Dendritic cell treated with granulocyte-macrophage colony-stimulating factor and Interleukin-4, amounts not matched to agents 40 ng/mL and 50 ng/mL, for 4 days (primary cell): ENCODE measurements around the gene DAGLB.

ENCODE experiments used
- H3K27ac Mint-ChIP-seq: one replicate; pipeline ENCODE4 v1.8.0; 2022; ENCODE audit warnings: mild to moderate bottlenecking, mixed read lengths
- H3K27me3 Mint-ChIP-seq: one replicate; pipeline ENCODE4 v1.8.0; 2022; ENCODE audit warnings: mild to moderate bottlenecking, mixed read lengths
- H3K36me3 Mint-ChIP-seq: one replicate; pipeline ENCODE4 v1.8.0; 2022; ENCODE audit warnings: low read depth, mixed read lengths
- H3K4me1 Mint-ChIP-seq: one replicate; pipeline ENCODE4 v1.8.0; 2022; ENCODE audit warnings: low read depth, mixed read lengths
- H3K4me3 Mint-ChIP-seq: one replicate; pipeline ENCODE4 v1.8.0; 2022; ENCODE audit warnings: mild to moderate bottlenecking, moderate library complexity, mixed read lengths
- H3K9me3 Mint-ChIP-seq: one replicate; pipeline ENCODE4 v1.8.0; 2022; ENCODE audit warnings: mixed read lengths
- intact Hi-C: fragments of 100-400 bp; cut with micrococcal nuclease; formaldehyde crosslinking; loops from one replicate; pipeline ENCODE4 v1.15.0; 2022

Gene DAGLB, protein sequence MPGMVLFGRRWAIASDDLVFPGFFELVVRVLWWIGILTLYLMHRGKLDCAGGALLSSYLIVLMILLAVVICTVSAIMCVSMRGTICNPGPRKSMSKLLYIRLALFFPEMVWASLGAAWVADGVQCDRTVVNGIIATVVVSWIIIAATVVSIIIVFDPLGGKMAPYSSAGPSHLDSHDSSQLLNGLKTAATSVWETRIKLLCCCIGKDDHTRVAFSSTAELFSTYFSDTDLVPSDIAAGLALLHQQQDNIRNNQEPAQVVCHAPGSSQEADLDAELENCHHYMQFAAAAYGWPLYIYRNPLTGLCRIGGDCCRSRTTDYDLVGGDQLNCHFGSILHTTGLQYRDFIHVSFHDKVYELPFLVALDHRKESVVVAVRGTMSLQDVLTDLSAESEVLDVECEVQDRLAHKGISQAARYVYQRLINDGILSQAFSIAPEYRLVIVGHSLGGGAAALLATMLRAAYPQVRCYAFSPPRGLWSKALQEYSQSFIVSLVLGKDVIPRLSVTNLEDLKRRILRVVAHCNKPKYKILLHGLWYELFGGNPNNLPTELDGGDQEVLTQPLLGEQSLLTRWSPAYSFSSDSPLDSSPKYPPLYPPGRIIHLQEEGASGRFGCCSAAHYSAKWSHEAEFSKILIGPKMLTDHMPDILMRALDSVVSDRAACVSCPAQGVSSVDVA

DNA sequence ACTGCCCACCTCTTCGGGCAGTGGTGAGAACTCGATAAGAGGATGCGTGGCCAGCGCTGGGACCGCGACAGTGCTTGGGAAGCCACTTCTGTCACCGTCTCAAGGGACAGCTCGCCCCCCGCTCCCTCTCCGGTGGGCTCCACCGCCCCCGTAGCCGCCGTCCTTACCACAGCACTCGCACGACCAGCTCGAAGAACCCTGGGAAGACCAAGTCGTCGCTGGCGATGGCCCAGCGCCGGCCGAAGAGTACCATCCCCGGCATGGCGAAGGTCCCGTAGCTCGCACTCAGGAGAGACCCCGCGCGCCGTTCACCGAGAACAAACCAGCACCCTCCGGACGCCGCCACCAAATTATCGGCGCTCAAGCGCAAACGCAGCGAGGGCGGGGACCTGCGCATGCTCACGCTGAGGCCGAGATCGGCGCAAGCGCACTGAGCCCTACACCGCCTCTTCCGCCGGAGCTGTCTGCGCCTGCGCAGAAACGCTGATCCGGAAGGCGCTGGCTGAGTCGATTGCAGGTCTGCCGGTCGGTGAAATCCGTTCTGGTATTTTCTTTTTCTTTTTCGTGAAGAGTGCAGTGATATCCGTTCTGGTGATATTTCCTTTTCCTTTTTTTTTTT, at the start of gene DAGLB:
DAGLB (minus strand) TSS at position 374 of the 619 bp plus-strand sequence; CDS start at position 262, 112 bp downstream.
- Mint-ChIP-seq H3K4me1 (peaks cover 44% of the 10 kb centered on the region), H3K4me3 (peak within 1 kb of the TSS; percentile 90), H3K27me3 (no peaks in the 10 kb centered on the region), H3K36me3 (peaks cover 45% of the 10 kb centered on the region), H3K9me3 (no peaks in the 10 kb centered on the region), H3K27ac (peak within 1 kb of the TSS; percentile 94)
- intact Hi-C loops = no loop called here

DNA sequence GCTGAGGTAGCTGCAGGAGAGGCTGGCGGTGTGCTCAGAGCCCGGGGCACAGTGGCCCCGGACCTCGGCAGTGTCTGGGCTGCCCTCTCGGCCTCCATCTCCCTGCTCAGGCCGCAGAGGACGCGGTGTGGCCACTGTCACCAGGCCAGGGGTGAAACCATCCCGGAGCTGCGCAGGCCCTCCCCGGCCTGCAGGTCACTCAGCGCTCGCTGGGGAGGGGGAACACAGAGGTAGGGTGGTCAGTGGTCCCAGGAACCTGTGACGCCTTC, 49.8 kb upstream of the DAGLB start:
- H3K4me3 Mint-ChIP-seq = no peak overlapping the region
- intact Hi-C loops = no loop called here
- peaks cover 7% of the 10 kb centered on the region for H3K27me3 Mint-ChIP-seq
- no peaks in the 10 kb centered on the region for H3K36me3 Mint-ChIP-seq
- peaks cover 4% of the 10 kb centered on the region for H3K4me1 Mint-ChIP-seq
- no peak overlapping the region for H3K27ac Mint-ChIP-seq
- no peaks in the 10 kb centered on the region for H3K9me3 Mint-ChIP-seq

DNA sequence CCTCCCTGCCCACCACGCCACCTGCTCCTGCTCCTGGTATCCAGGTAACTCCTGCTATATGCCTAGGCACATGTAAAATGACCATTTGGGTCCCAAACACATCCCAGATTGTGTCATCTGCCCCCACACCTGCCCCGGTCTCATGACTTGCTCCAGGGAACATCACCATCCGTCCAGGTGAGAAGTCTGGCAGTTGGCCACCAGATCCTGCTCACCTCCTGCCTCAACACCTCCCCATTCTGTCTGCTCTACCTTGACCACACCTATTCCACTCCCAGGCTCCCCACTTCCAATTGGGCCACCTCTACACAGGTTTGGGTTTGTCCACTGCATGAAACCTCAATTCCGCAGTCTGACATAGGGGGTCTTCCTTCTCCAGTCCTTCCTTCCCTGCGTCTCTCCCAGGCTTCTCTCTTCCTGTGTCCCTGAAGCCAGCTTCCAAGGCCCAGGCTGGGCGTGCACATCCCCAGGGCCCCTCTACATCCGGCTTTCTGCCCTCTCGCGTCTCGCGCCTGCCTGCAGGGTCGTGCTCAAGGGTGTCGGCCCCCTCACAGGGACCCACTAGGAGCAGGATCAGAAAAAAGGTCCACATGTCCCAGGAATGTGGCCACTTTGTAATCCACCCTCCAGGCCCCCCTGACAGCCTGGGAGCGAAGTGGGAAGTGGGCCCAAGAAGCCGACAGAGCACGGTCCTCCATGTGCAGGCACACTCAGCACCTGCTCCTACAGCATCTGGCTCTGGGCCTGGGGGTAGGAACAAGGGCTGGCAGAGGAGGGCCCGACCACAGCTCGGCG, 49.3 kb upstream of the DAGLB start:
- H3K27me3 Mint-ChIP-seq = peaks cover 5% of the 10 kb centered on the region
- intact Hi-C loops = no loop called here
- no peak overlapping the region for H3K4me3 Mint-ChIP-seq
- H3K27ac Mint-ChIP-seq = no peak overlapping the region
- H3K4me1 Mint-ChIP-seq = peaks cover 7% of the 10 kb centered on the region
- no peaks in the 10 kb centered on the region for H3K9me3 Mint-ChIP-seq
- no peaks in the 10 kb centered on the region for H3K36me3 Mint-ChIP-seq

DNA sequence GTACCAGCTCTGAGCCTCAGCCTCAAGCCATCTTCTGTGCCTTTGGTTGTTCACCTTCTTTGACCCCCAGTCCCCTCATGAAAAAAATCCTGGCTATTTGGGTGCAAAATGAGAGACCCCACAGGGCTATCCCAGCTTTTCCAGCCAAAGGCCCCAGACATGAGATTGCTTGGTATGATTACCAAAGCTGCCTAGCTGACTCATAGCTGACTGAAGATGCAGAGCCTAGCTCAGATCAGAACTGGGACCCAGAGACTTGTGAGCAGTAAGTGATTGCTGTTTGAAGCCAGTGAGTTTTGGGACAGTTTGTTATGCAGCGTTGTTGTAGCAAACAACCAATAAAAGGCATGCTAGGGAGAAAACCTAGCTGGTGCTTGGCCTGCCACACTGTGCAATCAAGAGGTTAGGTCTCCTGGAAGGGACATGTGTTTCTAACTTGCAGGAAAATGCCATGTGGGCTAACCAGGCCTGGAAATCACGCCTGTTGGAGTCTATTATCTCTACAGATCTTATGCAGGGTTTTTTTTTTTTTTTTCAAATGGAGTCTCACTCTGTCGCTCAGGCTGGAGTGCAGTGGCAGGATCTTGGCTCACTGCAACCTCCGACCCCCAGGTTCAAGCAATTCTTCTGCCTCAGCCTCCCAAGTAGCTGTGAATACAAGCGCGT, 48.0 kb upstream of the DAGLB start:
- Mint-ChIP-seq H3K36me3 (no peaks in the 10 kb centered on the region), H3K4me1 (peaks cover 7% of the 10 kb centered on the region), H3K4me3 (no peak overlapping the region), H3K27ac (no peak overlapping the region), H3K27me3 (peaks cover 10% of the 10 kb centered on the region), H3K9me3 (no peaks in the 10 kb centered on the region)
- intact Hi-C loops = no loop called here

DNA sequence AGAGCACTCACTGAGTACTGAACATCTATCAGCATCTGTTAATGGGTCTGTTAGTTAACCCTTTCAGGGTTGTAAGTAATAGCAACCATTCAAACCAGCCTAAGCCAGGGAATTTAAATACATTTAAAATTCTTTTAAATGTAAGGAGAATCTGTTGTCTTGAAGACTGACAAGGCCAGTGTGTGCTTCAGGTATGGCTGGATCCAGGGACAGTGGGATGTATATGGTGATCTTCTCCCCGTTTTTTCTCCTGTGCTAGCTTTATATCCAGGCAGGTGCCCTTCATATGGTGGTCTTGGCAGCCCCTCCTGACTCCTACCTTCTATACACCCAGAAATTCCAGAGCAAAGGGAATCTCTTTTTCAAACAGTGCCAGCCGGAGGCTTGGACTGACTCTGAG, 46.6 kb upstream of the DAGLB start:
- H3K9me3 Mint-ChIP-seq = no peaks in the 10 kb centered on the region
- intact Hi-C loops = no loop called here
- peaks cover 10% of the 10 kb centered on the region for H3K27me3 Mint-ChIP-seq
- peaks cover 7% of the 10 kb centered on the region for H3K4me1 Mint-ChIP-seq
- no peaks in the 10 kb centered on the region for H3K36me3 Mint-ChIP-seq
- H3K4me3 Mint-ChIP-seq = no peak overlapping the region
- no peak overlapping the region for H3K27ac Mint-ChIP-seq

DNA sequence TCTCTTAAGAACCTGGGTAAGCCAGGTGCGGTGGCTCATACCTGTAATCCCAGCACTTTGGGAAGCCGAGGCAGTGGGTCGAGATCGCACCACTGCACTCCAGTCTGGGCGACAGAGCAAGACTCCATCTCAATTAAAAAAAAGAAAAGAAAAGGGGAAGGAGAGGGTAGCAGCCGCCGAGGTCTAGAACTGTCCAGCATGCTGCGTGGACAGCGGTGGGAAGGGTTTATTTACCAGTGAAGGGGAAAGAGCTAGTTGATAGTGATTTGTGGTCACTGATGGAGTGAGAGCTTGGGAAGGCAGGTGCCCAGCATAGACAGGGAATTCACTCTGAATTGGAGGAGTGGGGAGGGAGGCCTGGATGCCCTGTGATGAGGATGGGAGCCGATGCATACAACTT, 43.4 kb upstream of the DAGLB start:
- no peaks in the 10 kb centered on the region for H3K36me3 Mint-ChIP-seq
- intact Hi-C loops = no loop called here
- H3K4me3 Mint-ChIP-seq = no peak overlapping the region
- H3K27me3 Mint-ChIP-seq = peaks cover 10% of the 10 kb centered on the region
- no peak overlapping the region for H3K27ac Mint-ChIP-seq
- H3K9me3 Mint-ChIP-seq = no peaks in the 10 kb centered on the region
- H3K4me1 Mint-ChIP-seq = peaks cover 7% of the 10 kb centered on the region

DNA sequence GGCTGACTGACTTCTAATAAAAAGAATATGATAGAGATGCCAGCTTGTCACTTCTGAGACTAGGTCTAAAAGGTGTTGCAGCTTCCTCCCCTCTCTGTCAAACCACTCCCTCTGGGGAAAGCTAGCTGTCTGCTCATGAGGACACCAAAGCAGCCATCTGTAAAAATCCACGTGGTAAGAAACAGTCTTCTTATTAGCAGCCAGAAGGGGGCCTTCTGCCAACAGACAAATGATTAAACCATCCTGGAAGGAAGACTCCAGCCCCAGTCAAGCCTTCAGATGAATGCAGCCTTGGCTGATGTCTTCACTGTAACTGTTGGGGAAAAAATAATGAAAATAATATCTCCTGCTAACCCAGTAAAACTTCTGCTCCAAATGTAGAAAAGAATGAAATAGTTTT, 41.9 kb upstream of the DAGLB start:
- Mint-ChIP-seq H3K9me3 (no peaks in the 10 kb centered on the region), H3K27ac (no peak overlapping the region), H3K4me1 (peaks cover 10% of the 10 kb centered on the region), H3K4me3 (no peak overlapping the region), H3K36me3 (no peaks in the 10 kb centered on the region), H3K27me3 (peaks cover 10% of the 10 kb centered on the region)
- intact Hi-C loops = no loop called here

DNA sequence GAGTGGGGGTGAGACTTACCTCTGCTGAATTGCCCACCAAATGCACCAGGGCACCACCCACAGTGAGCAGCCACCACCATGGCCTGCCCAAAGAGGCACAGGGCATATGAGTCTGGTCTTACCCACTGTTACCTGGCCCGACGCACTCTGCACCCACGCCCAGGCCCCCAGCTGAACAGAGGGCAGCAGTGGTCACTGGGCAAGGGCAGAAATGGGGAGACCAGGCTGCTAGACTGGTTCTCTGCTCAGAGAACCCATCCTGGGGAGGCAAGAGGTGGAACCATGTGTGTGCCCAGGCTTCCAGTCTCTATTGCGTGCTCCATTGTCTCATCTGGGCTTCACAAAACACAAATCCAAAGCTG, 39.4 kb upstream of the DAGLB start:
- H3K36me3 Mint-ChIP-seq = peaks cover 15% of the 10 kb centered on the region
- intact Hi-C loops = no loop called here

DNA sequence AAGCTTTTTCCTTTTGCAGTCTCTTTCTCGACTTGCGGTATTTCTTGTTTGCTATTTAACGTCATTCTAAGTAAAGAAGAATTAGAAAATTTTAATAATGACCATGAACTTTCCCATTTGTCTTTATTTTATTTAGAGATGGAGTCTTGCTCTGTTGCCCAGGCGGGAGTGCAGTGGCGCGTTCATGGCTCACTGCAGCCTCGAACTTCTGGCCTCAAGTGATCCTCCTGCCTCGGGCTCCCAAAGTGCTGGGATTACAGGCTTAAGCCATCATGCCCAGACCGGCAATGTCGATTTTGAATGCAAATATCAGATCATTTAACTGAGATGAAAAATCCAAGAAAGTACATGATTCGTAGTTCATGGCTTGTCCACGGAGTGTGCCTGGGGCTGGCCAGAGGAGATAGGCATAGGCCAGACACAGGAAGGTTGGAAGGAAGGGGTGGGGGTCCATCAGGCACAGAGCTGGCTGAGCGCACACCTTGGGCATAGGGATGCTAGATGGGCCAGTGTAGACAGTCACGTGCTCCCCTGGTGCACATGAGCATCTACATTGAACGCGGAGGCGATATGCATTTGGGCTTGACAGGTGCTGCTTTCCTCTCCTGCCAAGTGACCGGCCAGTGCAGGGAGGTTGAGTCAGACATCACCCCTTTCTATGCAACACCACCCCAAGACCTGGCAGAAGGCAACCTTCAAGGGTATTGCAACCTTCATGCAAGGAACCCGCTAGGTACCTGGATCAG, 38.9 kb upstream of the DAGLB start:
- intact Hi-C loops = no loop called here
- peaks cover 20% of the 10 kb centered on the region for H3K36me3 Mint-ChIP-seq
- H3K4me3 Mint-ChIP-seq = no peak overlapping the region
- no peaks in the 10 kb centered on the region for H3K9me3 Mint-ChIP-seq
- H3K27me3 Mint-ChIP-seq = peaks cover 5% of the 10 kb centered on the region
- no peak overlapping the region for H3K27ac Mint-ChIP-seq
- H3K4me1 Mint-ChIP-seq = peaks cover 10% of the 10 kb centered on the region

More for the DNA sequence above, 39.4 kb upstream of the DAGLB start:
- Mint-ChIP-seq H3K4me3 (no peak overlapping the region), H3K27ac (no peak overlapping the region), H3K27me3 (peaks cover 5% of the 10 kb centered on the region), H3K9me3 (no peaks in the 10 kb centered on the region), H3K4me1 (peaks cover 8% of the 10 kb centered on the region)

DNA sequence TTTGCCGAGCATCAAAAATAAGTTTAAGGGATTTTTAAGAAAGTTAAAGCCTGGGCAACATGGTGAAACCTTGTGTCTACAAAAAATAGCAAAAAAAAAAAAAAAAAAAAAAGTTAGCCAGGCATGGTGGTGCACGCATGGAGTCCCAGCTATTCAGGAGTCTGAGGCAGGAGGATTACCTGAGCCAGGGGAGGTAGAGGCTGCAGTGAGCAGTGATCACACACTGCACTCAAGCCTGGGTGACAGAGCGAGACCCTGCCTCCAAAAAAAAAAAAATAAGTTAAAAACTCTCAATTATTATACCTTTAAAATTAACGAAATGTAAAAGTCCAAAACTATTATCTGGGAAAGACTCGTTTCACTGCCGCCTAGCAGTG, 35.0 kb upstream of the DAGLB start:
- Mint-ChIP-seq H3K27ac (peak overlapping the region; percentile 93), H3K4me1 (peaks cover 25% of the 10 kb centered on the region), H3K27me3 (no peaks in the 10 kb centered on the region), H3K4me3 (peak overlapping the region; percentile 95), H3K36me3 (peaks cover 48% of the 10 kb centered on the region), H3K9me3 (no peaks in the 10 kb centered on the region)
- intact Hi-C loops = no loop called here

DNA sequence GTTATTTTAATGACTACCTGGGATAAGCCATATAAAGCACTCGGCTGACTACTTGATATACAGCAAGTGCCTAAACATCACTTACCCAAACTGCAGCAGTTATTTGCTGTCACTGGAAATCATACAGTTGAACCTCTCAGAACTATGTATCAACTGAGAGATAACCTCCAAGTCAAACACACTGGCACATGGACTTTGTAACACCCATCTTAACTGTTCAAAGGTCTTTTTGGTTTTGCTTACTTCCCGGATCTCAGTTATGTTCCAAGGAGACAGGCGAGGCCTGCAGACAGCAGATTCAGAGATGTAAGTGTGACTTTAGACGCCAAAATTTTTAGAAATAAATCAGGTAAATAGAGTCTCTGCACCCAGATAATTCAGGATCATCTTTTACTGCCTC, 34.6 kb upstream of the DAGLB start:
- Mint-ChIP-seq H3K27ac (no peak overlapping the region), H3K4me1 (peaks cover 29% of the 10 kb centered on the region), H3K9me3 (no peaks in the 10 kb centered on the region), H3K27me3 (no peaks in the 10 kb centered on the region), H3K4me3 (peak overlapping the region; percentile 55), H3K36me3 (peaks cover 48% of the 10 kb centered on the region)
- intact Hi-C loops = no loop called here

DNA sequence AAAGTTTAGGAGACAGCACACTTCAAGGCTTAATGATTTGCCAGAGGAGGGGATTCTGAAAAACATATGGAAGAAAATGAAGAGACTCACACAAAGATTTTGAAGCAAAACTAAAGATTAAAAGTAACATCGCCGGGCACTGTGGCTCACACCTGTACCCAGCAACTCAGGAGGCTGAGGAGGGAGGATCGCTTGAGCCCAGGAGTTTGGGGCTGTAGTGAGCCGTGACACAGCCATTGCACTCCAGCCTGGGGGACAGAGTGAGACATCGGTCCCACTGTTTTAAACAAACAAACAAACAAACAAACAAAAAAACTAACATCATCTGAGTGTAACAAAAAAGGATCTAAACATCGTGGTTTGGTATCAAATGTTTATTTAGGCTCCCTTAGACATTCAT, 33.7 kb upstream of the DAGLB start:
- Mint-ChIP-seq H3K9me3 (no peaks in the 10 kb centered on the region), H3K4me3 (no peak overlapping the region), H3K4me1 (peaks cover 38% of the 10 kb centered on the region), H3K27ac (peak overlapping the region; percentile 65), H3K27me3 (no peaks in the 10 kb centered on the region), H3K36me3 (peaks cover 48% of the 10 kb centered on the region)
- intact Hi-C loops = no loop called here

DNA sequence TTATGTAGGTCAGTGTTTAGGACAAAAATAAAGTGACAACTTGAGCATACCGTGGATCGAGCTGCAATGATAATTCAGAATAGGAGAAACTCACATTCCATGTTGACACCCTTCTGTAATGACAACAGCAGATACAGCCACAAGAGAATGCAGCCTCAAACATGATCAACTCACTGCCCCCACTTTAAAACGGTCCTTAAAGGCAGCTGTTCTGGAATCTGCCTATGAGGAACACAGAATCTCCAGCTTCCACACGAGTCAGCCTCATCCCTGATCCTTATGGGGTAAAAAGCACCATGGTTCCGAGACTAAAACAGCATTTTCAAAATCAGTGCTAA, 32.5 kb upstream of the DAGLB start:
- Mint-ChIP-seq H3K9me3 (no peaks in the 10 kb centered on the region), H3K27ac (peak overlapping the region; percentile 58), H3K4me3 (no peak overlapping the region), H3K4me1 (peaks cover 47% of the 10 kb centered on the region), H3K27me3 (no peaks in the 10 kb centered on the region), H3K36me3 (peaks cover 48% of the 10 kb centered on the region)
- intact Hi-C loops = no loop called here
